Measurements from ENCODE around the gene KRTAP5-6. TPM values are rescaled to one million over a fixed set of nuclear protein-coding genes. Genes with fewer than 3 reads are reported as not detected.

The KRTAP5-6 gene
- total RNA-seq, 1 donor from 2014 or later, result not detected

GRCh38 chr11:1734641-1735081, 37.7 kb downstream of the KRTAP5-6 start:
- Histone ChIP-seq H3K27ac (no peak overlapping the region), H3K9me3 (peaks cover 5% of the 10 kb centered on the region), H3K4me3 (no peak overlapping the region), H3K27me3 (no peaks in the 10 kb centered on the region), H3K36me3 (no peaks in the 10 kb centered on the region), H3K4me1 (peaks cover 3% of the 10 kb centered on the region)
- no peak for TF ChIP-seq CTCF (IDR thresholded peaks at IDR 0.05)
- DNase-seq (ENCODE audit: extremely low spot score in 2 of 2), result no peak
- intact Hi-C loops (cut with DNase I), result no loop called here

GRCh38 chr11:1735271-1735670, 38.3 kb downstream of the KRTAP5-6 start:
- Histone ChIP-seq H3K4me3 (no peak overlapping the region), H3K27me3 (no peaks in the 10 kb centered on the region), H3K4me1 (no peaks in the 10 kb centered on the region), H3K36me3 (no peaks in the 10 kb centered on the region), H3K9me3 (peaks cover 5% of the 10 kb centered on the region), H3K27ac (no peak overlapping the region)
- DNase-seq (ENCODE audit: extremely low spot score in 2 of 2), result no peak
- intact Hi-C loops (cut with DNase I), result no loop called here
- TF ChIP-seq POLR2A (IDR thresholded peaks at IDR 0.05) (no peak), CTCF (IDR thresholded peaks at IDR 0.05) (no peak), POLR2AphosphoS5 (IDR thresholded peaks at IDR 0.05; ENCODE audit: insufficient read depth in 1 of 2, low read depth in 1 of 2) (no peak)

- intact Hi-C loops (cut with DNase I), result no loop called here
- H3K4me3 ChIP-seq, result no peak overlapping the region
- no peak for DNase-seq (ENCODE audit: extremely low spot score in 2 of 2)
- TF ChIP-seq POLR2AphosphoS5 (IDR thresholded peaks at IDR 0.05; ENCODE audit: insufficient read depth in 1 of 2, low read depth in 1 of 2), result no peak
- H3K9me3 ChIP-seq, result peaks cover 5% of the 10 kb centered on the region
- no peaks in the 10 kb centered on the region for H3K27me3 ChIP-seq
- no peak overlapping the region for H3K27ac ChIP-seq
- no peaks in the 10 kb centered on the region for H3K36me3 ChIP-seq
- no peaks in the 10 kb centered on the region for H3K4me1 ChIP-seq
Measured at GRCh38 chr11:1736447-1736992, 39.5 kb downstream of the KRTAP5-6 start.

- no peaks in the 10 kb centered on the region for H3K36me3 ChIP-seq
- no peak overlapping the region for H3K27ac ChIP-seq
- no peaks in the 10 kb centered on the region for H3K27me3 ChIP-seq
- H3K4me1 ChIP-seq, result no peaks in the 10 kb centered on the region
- H3K9me3 ChIP-seq, result peaks cover 5% of the 10 kb centered on the region
- no peak for TF ChIP-seq POLR2A (IDR thresholded peaks at IDR 0.05)
- TF ChIP-seq POLR2AphosphoS5 (IDR thresholded peaks at IDR 0.05; ENCODE audit: insufficient read depth in 1 of 2, low read depth in 1 of 2), result no peak
- TF ChIP-seq CTCF (IDR thresholded peaks at IDR 0.05), result no peak
- H3K4me3 ChIP-seq, result no peak overlapping the region
- no peak for DNase-seq (ENCODE audit: extremely low spot score in 2 of 2)
- intact Hi-C loops (cut with DNase I), result no loop called here
Measured at GRCh38 chr11:1737080-1737757, 40.2 kb downstream of the KRTAP5-6 start.

- Histone ChIP-seq H3K27me3 (no peaks in the 10 kb centered on the region), H3K9me3 (peaks cover 5% of the 10 kb centered on the region), H3K36me3 (no peaks in the 10 kb centered on the region), H3K4me3 (no peak overlapping the region), H3K27ac (no peak overlapping the region), H3K4me1 (no peaks in the 10 kb centered on the region)
- intact Hi-C loops (cut with DNase I), result no loop called here
- DNase-seq (ENCODE audit: extremely low spot score in 2 of 2), result no peak
- TF ChIP-seq POLR2A (IDR thresholded peaks at IDR 0.05), result no peak
- TF ChIP-seq POLR2AphosphoS5 (IDR thresholded peaks at IDR 0.05; ENCODE audit: insufficient read depth in 1 of 2, low read depth in 1 of 2), result no peak
- no peak for TF ChIP-seq CTCF (IDR thresholded peaks at IDR 0.05)
Measured at GRCh38 chr11:1738380-1738779, 41.4 kb downstream of the KRTAP5-6 start.

All from vagina (tissue), 2 donors.